OCI-LY3 (cell line): ENCODE measurements around the gene SLC7A5.

Source experiments
- EZH2phosphoT487 ChIP-seq: fragments of 200-600 bp; shearing (Covaris generic); IDR thresholded peaks from 2 replicates; pipeline ENCODE4 v1.6.1; 2018; ENCODE audit warnings: antibody characterized with exemption, mixed run types, low read depth
- TF ChIP-seq, protein P1 (sequence below): fragments of 200-600, 300-600 bp; sonication (generic); IDR thresholded peaks from 2 replicates; pipeline ENCODE4 v1.5.1; 2014; ENCODE audit warnings: antibody characterized with exemption, low read length, low read depth

DNA sequence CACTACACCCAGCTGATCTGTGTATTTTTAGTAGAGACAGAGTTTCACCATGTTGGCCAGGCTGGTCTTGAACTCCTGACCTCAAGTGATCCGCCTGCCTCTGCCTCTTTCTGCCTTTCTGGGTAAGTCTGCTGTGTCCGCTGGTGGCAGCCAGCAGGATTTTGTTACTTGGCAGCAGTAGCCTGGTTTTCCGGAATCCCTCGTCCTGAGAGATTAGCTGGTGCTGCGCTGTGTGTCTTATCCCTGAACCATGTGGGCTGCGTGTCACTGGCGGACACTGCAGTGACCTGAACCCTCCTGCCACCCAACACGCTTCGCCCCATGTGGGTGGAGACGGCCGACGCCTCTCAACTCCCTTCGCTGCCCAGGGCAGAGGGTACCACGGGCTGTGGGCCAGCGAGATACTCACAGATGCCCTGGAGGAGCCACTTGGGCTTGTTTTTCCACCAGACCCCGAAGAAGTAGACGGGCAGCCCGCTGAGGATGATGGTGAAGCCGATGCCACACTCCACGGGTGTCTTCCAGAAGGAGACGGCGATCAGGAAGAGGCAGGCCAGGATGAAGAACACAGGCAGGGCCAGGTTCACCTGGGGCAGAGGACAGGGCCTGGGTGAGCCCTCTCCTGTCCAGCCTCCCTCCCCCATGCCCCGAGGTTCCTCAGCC is 35.2 kb downstream of the SLC7A5 start:
- TF ChIP-seq, protein P1, sequence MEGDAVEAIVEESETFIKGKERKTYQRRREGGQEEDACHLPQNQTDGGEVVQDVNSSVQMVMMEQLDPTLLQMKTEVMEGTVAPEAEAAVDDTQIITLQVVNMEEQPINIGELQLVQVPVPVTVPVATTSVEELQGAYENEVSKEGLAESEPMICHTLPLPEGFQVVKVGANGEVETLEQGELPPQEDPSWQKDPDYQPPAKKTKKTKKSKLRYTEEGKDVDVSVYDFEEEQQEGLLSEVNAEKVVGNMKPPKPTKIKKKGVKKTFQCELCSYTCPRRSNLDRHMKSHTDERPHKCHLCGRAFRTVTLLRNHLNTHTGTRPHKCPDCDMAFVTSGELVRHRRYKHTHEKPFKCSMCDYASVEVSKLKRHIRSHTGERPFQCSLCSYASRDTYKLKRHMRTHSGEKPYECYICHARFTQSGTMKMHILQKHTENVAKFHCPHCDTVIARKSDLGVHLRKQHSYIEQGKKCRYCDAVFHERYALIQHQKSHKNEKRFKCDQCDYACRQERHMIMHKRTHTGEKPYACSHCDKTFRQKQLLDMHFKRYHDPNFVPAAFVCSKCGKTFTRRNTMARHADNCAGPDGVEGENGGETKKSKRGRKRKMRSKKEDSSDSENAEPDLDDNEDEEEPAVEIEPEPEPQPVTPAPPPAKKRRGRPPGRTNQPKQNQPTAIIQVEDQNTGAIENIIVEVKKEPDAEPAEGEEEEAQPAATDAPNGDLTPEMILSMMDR: no peak
- no peak for TF ChIP-seq EZH2phosphoT487
